ENCODE results near the gene MLLT1.

MLLT1 gene

DNA sequence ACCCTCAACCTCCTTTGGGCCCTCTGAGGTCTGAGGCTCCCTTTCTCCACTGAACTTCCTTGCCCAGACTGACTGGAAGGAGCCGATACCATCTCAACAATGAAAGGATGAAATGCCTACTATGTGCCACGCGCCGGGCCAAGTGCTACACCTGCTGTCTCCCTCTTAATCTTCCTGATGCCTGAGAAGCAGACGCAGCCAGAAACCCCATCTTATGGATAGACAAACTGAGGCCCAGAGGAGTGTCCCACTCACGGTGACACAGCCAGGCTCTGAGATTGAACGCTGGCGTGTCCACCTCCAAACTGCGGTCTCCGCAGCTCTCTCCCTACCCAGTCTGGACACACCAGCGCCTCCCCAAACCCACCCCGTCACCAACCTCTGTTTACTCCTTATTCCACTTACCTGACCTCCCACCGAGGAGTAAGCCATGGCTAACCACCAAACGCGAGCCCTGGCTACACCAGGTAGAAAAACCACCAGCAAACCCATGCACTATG lies 20.9 kb downstream of the MLLT1 start:
- no peak for DNase-seq

DNA sequence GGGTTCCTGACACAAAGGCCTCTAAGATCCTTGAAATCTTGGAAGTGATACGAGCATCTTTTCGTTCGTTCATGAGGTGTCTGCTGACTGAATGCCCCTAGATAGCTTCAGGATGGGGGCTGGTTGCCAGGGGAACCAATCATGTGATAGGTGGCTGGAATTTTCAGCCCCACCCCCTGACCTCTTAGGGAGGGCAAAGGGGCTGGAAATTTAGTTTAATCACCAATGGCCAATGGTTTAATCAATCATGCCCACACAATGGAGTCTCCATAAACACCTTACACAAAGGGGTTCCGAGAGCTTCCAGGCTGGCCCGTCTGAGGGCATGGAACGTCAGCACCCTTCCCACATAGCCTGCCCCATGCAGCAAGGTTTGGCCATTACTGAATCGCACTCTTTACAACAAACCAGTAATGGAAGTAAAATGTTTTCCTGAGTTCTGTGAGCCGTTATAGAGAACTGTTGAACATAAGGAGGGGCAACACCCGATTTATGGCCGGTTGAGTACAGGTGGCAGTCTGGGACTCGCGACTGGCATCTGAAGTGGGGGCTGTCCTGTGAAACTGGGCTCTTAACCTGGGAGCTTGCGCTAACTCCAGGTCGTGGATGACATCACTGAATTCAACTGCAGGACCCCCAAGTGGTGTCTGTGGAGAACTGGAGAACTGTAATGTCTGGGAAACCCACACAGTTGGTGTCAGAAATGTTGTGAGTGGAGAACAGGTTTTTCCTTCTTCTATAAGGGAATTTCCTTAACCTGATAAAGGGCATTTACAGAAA lies 25.6 kb downstream of the MLLT1 start:
- no peak for DNase-seq

DNA sequence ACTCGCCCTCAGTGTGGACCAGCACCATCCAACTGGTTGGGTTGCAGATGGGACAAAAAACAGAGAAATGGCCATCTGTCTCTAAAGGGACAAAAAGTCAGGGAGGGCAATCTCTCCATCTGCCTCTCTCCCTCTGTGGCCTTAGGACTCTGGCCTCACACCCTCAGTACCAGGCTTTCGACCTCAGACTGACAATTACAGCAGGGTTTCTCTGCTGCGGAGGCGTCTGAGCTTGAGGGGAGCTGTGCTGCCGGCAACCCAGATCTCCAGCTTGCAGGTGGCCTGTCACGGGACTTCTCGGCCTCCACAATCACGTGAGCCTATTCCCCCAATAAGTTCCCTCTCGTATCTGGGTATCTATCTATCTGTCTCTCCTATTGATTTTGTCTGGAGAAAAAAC lies 27.7 kb downstream of the MLLT1 start:
- no peak for DNase-seq

DNA sequence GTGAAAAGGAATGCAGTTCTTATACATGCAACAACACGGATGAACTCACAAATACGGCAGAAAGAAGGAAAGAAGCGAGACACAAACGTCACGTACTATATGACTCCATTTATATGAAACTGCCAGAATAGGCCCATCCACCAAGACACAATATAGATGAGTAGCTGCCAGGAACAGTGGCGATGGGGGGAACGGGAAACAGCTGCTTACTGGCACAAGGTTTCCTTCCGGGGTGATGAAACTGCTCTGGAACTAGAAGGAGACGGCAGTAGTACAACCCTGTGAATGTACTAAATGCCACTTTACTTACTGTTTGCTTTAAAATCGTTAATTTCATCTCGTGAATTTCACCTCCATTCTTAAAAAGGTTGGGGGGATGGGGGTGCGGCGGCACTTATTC lies 28.9 kb downstream of the MLLT1 start:
- DNase-seq = no peak

DNA sequence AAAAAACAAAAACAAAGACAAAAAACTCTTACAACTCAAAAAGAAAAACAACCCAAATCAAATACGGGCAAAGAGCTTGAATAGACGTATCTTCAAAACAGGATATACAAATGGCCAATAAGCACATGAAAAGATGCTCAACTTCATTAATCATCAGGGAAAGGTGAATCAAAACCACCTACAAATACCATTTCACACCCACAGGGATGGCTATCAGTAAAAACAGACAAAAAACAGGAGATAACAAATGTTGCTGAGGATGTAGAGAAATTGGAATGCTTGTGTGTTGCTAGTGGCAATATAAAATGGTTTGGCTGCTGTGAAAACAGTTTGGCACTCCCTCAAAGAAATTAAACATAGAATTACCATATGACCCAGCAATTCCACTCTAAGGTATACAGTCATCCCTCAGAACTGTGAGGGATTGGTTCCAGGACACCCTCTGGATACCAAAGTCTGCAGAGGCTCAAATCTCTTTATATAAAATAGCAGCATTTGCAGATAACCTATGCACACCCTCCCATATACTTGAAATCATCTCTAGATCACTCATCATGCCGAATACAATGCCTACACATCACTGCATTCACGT lies 29.7 kb downstream of the MLLT1 start:
- DNase-seq = no peak

DNA sequence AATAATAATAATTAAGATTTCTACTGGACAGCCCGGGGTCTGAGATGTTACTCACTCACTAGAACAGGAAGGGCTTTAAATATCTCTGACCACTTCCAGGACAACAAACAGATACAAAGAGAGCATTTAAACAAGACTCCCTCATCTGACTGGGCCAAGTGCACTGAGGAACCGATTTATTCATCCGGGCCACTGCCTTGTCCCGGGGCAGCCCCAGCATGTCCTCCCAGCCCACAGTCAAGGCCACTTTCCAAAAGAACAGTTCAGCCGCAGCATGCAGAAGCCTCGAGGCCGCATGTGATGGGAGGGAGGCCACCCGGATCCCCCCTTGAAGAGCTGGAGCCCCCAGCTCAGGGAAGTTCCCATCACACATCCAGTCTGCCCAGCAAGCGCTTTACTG lies 30.5 kb downstream of the MLLT1 start:
- no peak for DNase-seq

DNA sequence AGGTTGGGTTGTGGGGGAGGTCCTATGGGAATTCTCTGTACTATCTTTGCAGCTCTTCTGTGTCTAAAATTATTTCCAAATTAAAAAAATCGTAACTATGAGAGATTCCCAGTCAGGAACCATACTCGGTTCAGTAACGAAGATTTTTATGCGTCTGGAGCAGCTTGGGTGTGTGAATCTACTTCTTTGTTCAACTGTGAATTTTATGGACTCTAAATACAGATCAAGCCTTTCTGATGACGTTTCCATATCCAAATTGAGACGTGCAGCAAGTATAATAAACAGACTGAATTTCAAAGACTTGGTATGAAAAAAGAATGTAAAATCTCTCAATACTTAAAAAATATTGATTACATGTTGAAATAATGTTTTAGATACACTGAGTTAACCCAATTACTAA lies 30.9 kb downstream of the MLLT1 start:
- DNase-seq = no peak

DNA sequence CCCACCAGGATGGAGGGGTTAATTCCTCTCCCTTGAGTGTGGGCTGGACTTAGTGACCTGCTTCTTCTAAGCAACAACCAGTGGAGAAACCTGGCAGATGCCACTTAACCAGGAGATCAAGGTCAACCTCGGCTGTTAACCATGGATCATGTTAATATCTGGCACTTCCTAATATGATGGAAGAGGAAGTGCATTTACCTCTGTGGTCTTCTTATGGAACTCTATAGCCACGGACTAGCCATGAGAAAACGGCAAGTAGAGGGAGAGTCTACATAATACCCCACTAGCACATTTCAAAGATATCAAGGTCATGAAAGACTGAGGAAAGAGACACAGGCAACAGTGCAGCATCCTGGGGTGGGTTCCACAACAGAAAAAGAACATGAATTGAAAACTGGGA lies 31.4 kb downstream of the MLLT1 start:
- DNase-seq = no peak

DNA sequence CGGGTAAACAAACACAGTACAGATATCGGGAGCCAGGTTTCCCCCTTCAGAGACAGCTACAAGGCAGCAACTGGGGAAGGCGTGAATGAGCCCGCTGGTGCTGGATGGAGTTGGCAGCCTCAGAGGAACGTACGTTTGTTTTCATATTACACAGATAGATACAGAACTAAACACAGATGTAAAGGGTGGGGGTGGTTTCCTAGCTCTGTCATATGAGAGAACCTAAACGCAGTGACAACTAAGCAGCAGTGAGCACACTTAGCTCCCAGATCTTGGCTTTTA lies 32.8 kb downstream of the MLLT1 start:
- DNase-seq = no peak

DNA sequence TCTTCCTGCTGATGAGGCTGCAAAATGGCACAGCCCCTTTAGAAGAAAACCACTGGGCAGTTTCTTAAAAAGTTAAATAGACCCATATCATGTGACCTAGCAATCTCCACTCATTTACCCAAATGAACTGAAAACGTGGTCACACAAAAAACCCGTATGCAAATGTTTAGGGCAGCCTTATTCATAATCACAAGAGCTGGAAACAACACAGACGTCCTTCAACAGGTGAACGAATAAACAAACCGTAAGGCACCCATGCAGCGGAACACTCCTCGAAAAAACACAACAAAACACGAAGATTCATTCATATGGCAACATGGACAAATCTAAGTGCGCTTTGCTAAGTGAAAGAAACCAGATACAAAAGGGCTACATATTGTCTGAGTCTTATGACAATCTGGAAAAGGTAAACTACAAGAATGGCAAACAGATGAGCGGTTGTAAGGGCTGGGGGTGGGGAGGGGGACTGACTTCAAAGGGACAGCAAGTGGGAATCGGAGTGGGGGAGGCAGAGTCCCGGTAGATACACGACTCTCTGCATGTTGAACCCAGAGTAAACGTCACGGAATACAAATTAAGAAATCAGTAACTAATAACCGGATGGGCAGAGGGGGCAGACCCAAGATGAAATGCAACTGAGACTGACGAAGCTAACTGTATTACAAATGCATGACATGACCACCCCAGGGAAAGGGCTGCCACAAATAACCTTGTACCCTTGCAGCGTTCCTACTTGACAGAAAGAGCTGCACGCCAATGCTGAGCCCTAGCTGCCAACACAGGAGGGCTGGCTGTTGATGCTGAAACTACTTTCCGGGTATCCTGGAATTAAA lies 33.4 kb downstream of the MLLT1 start:
- no peak for DNase-seq

DNA sequence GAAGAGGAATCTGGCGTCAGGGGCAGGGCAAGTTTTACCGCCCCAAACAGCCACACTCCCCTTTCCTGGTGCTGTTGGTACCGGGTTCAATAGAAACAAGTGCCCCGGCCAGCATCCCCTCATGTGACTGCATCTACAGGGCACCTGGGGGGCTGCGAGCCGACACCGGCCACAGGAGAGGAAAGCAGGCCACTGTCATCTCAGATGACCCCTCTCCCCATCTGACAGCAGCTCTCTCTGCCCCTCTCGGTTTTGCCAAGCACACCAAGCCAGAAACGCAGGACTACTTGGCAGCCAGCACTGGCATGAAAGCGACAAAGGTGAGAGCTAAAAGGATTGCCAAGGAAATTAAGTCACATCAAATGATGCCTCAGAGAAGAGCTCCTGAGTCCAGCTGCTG lies 37.1 kb downstream of the MLLT1 start:
- DNase-seq = no peak

DNA sequence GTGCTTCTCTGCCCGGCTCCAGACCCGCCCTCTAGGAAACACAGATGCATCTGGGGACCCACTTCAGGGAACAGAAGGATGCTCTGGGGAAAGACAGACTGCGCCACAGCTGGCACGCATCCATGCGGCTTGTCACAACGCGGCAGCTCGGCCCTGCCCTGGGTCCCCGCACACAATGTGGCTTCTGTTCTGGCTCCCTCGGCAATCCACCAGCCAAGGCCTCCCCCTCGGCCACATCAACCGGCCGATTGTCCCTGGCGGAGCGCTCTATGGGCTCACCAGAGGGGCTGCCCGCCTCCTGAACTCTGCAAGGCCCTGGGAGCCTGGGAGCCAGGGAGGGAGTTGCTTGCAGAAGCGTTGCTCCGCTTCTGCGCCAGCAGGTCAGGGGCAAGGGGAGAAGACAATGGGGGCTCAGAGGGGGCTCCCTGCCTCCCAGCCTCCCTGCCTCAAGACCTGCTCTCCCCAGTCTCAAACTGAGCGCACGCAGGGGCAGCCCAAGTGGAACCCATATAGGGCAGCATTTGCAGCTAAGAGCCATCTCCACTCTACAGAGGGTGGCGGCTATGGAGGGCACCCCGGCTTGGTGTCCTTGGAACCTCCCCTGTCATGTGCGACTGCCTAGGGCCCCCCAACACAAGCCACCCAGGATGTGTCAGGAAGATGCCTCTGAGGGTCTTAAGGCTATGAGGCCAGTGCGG lies 37.9 kb downstream of the MLLT1 start:
- no peak for DNase-seq

DNA sequence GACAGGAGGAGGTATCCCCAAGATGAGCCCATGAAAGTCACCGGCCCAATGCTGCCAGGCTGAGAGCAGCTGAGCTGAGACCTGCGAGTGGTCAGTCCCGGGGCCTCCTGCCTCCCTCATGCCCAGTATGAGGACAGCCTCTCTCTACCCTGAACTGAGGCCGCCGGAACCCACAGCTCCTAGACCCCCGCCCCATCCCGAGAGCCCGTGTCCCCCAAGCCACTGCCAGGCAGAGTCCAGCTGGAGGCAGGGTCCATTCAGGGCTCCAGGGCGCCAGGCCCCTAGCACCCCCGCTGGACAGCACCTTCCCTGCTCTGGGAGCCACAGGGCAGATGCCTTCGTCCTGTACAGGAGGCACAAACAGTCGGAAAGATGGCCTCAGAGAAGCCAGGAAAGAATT lies 38.7 kb downstream of the MLLT1 start:
- DNase-seq = no peak

DNA sequence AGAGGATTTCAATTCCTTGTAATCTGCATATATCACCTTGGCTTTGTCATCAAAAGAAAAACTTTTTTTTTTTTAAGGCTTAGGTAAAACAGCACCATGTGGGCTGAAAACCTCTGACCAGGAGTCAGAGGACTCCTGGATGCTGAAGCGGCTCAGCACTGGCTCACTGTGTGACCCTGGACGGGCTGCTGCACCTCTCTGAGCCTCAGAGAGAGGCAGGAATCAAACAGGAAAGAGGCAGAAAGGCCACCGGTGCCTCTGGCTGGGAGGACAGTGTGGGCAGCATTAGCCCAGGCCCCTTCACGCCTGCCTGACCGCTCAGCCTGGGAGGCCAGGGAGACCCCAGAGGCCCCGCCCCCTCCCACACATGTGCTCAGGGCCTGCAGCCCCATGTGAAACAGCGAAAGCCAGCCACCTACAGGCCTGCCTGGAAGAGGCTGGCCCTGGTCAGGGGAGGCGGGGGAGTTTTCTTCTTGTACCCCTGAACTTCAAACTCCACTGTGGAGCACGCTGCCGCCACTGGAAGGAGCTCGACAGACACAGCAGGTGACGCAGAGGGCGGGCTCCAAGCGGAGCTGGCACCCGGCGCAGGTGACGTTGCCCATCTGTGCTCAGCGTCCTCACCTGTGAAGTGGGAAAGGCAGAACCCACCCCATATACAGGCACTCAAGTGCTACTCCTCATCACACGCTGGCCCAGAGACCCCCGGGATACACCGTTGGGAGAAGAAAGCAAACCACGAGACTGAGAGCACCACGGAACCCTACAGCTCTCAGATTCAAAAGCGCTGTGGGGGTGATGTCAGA lies 39.7 kb downstream of the MLLT1 start:
- DNase-seq = no peak

DNA sequence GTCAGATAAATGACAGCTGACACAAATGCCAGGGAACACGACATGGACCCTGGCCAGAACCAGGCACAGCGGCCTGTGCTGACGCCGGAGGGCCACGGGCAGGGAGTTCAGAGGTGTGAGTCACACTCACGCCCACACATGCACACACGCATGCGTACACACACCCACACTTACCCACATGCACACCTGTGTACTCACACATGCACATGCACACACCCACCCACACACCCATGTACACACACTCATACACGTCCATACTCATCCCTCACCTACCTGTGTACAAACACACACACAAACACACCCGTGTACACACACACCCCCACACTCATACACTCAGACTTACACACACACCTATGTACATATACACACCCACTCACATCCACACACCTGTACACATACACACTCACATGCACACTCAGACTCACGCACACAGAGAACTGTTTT lies 40.4 kb downstream of the MLLT1 start:
- DNase-seq = no peak

DNA sequence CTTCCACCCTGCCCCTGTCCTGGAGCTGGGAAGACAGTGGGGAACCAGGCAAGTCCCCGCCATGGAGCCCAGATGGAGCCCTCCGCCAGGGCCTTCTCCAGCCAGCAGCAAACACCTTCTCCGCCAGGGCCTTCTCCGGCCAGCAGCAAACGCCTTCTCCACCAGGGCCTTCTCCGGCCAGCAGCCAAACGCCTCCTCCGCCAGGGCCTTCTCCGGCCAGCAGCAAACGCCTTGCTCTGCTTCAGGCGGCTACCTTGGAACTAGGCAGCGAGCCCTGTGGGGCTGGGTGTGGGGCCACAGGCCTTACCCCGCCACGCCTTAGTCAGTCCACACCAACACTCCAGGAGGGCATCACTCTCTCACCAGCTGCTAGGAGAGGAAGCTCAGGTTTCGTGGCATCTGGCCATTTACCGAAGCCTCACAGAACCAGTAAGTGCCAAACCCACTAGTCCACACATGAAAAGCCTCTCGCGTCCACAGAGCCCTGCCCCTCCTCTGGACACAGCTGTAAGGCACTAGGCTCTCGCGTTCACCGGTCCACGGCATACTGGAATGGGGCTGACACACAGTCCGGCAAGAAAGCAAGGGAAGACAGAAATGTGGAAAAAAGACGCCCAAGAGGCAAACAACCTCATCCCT lies 41.0 kb downstream of the MLLT1 start:
- DNase-seq = no peak

DNA sequence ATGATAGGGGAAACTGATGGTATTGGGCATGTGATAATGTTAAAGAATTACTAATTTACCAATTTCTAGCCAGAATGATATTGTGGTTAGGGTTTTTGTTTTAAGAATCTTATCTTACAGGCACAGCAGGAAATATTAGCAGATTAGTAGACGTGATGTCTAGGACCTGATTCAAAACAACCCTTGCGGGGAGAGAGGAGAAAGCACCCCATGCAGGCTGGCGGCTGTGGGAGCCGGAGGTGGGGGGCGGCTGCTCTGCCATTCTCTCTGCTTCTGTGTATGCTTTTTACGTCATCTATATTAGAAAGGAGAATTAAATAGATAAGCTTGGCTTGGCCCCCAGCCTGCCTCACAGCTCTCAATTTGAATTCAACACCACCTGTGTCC lies 41.5 kb downstream of the MLLT1 start:
- DNase-seq = no peak

DNA sequence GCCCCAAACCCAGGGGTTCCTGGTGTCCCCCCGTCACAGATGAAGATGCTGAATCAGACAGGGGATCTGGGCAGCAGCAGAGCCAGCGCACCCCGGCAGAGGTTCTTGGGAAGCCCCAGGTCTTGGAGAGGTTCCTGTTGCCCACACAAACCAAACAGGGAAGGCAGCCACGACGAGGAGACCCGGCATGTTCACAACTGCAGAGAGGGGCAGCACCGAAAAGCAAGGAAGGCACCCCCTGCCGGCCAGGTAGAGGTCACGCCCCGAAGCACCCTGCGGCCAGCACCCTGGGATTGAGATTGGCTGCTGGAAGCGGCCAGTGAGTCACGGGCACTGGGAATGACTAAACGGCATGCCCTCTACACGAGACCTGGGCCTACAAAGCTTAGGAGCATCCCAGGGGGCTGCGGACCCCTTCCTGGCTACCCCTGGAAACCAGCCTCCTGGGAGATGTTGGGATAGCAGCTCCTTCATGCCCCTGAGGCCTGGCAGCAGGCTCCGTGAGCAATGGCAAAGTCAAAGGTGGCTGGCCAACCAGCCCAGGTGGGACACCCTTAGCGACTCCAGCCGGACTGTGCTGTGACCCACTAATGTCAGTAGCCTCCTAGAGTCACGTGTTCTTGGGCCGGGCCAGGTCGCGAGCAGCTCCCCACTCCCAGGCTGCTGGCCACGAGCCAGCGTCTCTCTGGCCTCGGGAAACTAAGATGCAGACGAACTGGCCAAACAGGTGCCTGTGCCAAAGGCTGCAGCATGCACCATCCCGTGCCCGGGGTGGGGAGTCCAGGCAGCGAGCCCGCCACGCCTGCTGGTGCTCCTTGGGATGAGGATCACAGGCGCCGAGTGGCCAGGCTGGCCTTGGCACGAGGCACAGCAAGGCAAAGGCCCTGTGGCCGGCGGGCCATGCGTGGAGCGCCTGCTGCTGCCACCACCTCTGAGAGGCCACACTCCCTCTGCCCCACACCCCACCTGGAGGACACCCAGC lies 43.2 kb downstream of the MLLT1 start:
- no peak for DNase-seq

DNA sequence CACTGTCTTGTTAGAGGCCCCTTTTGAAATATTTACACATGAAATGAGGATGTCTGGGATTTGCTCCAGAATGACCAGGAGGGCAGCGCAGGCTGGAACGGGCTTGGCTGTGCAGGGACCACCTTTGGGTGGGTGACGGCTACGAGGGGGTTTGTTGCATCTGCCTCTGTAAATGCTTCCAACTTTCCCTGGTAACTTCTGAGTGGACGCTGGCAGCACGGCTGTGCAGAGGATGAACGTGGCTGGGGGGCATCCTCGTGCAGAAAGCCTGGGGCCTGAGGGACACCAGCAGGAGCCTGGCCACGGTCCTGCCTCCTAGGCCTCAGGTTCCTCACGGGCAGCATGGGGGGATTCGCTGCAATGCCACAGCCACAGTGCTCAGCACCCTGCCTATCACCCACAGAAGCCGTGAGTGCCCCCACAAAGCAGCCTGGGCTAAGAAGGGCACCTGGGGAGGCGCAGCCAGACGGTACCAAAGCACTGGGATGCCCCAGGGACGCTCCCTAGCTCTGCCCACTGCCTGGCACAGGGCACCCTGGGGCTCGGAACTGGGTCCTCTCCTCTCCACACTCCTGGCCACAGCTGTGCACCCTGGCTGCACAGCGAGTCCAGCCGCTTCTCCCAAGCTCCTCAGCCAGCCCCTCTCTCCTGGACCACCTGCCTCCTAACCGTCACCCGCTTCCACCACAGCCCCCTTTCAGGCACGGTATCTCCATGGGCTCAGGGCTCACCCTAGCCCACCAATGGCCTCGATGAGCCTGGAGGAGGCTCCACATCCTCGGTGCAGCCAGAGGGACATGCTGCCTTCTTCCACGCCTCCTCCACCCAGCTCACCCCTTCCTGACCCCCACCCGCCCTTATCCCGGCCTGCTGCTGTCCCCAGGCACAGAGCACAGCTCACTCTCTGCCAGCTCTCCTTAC lies 44.5 kb downstream of the MLLT1 start:
- no peak for DNase-seq

DNA sequence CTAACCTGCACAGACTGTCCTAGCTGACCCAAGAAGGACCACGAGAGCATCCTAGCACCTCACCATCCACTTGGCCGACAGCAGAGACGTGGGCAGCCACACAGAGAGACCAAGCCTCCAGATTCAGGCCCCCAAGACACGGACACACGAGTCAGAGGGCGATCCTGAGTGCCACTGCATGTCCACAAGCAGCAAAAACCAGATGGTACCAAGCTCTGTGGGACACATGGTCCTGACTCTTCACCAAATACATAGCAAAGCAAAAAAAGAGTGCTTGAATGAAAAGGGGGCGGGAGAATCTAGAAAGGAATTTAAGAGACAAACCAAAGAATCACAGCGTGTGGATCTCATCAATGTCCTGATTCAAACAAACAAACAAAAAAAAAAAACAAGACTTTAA lies 45.2 kb downstream of the MLLT1 start:
- no peak for DNase-seq
